ENCODE measurements around the gene GRIFIN.

The GRIFIN gene

DNA sequence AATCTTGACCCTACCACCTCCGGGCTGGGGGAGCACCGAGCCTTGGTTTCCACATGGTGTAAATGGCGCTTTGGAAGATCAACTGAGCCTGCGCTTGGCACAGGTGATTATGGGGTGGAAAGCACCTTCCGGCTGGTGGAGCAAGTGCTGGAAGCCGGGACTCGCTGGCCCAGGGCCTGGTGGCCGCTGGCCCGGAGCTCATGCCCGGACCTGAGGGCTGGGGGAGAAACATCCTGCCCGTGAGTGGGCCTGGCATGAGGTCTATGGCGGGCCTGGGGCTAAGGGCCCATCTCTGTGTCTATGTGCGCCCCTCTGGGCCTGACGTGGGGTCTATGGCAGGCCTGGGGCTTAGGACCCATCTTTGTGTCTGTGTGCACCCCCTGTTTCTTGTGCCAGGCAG lies 29.2 kb upstream of the GRIFIN start:
- Histone ChIP-seq H3K4me1 (ENCODE audit: control insufficient read depth in 2 of 2, insufficient read depth in 2 of 2, low read length in 2 of 2) (peaks cover 2 to 6% of the 10 kb centered on the region in 2 donors), H3K9ac (ENCODE audit: low read depth in 1 of 2, low read length in 2 of 2) (no peak overlapping the region)

DNA sequence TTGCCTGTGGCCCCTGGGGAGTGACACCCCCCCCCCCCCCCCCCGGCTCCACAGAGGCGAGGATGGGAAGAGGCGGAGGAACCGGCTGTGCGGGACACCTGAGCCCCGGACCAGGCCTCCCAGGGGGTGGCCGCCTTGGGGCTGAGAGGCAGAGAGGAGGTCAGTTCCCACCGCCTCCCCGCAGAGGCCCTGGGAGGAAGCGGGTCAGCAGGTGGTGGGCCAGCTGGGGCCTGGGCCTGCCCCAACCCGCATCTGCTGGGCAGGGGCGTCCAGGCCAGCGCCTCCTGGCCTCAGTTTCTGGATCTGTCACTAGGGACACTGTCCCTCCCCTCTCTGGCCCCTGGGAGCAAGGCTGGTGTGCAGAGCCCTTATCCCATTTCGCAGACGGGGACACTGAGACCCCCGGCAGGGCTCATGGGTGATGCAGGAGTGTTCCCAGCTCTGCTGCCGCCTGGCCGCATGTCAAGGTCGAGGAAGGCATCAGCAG lies 28.7 kb upstream of the GRIFIN start:
- Histone ChIP-seq H3K27ac (ENCODE audit: low read depth in 2 of 2, low read length in 2 of 2) (no peak overlapping the region), H3K9ac (ENCODE audit: low read depth in 1 of 2, low read length in 2 of 2) (no peak overlapping the region), H3K27me3 (ENCODE audit: control insufficient read depth in 2 of 2, insufficient read depth in 2 of 2, low read length in 2 of 2) (no peaks in the 10 kb centered on the region), H3K4me3 (ENCODE audit: low read length in 2 of 2) (no peak overlapping the region), H3K9me3 (ENCODE audit: control insufficient read depth in 2 of 2, low read length in 2 of 2) (no peaks in the 10 kb centered on the region), H3K36me3 (ENCODE audit: control insufficient read depth in 2 of 2, insufficient read depth in 2 of 2, low read length in 2 of 2) (no peaks in the 10 kb centered on the region), H3K4me1 (ENCODE audit: control insufficient read depth in 2 of 2, insufficient read depth in 2 of 2, low read length in 2 of 2) (peaks cover 0 to 4% of the 10 kb centered on the region in 2 donors)

More for the DNA sequence above, 29.2 kb upstream of the GRIFIN start:
- Histone ChIP-seq H3K4me3 (ENCODE audit: low read length in 2 of 2) (no peak overlapping the region), H3K27ac (ENCODE audit: low read depth in 2 of 2, low read length in 2 of 2) (no peak overlapping the region), H3K36me3 (ENCODE audit: control insufficient read depth in 2 of 2, insufficient read depth in 2 of 2, low read length in 2 of 2) (no peaks in the 10 kb centered on the region), H3K9me3 (ENCODE audit: control insufficient read depth in 2 of 2, low read length in 2 of 2) (no peaks in the 10 kb centered on the region), H3K27me3 (ENCODE audit: control insufficient read depth in 2 of 2, insufficient read depth in 2 of 2, low read length in 2 of 2) (no peaks in the 10 kb centered on the region)

DNA sequence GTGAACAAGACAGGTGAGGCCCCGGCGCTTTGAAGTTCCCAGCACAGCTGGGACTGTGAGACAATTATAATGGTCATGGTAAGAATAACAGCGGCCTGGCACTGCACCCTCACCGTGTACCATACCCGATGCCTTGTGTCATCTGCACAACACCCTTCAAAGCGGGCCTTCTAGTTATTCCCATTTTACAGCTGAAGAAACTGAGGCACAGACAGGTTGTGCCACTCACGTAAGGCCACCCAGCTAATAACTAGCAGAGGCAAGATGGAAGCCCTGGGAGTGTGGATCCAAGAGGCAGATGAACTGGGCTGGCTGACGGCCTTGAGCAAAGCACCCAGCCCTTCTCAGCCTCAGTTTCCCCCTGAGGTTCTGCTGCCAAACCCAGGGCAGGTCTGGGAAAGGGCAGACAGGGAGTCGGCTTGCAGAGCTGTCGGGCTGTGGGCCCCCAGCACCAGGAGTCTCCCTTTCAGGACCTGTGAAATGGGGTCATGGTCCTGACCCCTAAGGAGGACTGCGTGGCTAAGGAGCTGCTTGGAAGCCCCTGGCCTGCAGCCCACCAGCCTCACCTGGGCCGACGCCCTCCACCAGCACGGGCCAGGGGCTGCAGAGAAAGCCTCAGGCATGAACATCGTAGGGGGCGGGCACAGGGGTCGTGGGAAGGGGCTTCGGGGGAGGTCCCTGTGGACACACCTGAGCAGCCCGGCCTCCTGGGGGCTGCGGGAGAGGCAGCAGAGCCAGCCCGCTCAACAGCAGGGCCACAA lies 28.1 kb upstream of the GRIFIN start:
- Histone ChIP-seq H3K9ac (ENCODE audit: low read depth in 1 of 2, low read length in 2 of 2) (no peak overlapping the region), H3K36me3 (ENCODE audit: control insufficient read depth in 2 of 2, insufficient read depth in 2 of 2, low read length in 2 of 2) (no peaks in the 10 kb centered on the region), H3K27me3 (ENCODE audit: control insufficient read depth in 2 of 2, insufficient read depth in 2 of 2, low read length in 2 of 2) (no peaks in the 10 kb centered on the region), H3K27ac (ENCODE audit: low read depth in 2 of 2, low read length in 2 of 2) (no peak overlapping the region), H3K4me3 (ENCODE audit: low read length in 2 of 2) (no peak overlapping the region), H3K4me1 (ENCODE audit: control insufficient read depth in 2 of 2, insufficient read depth in 2 of 2, low read length in 2 of 2) (peaks cover 0 to 4% of the 10 kb centered on the region in 2 donors), H3K9me3 (ENCODE audit: control insufficient read depth in 2 of 2, low read length in 2 of 2) (no peaks in the 10 kb centered on the region)

DNA sequence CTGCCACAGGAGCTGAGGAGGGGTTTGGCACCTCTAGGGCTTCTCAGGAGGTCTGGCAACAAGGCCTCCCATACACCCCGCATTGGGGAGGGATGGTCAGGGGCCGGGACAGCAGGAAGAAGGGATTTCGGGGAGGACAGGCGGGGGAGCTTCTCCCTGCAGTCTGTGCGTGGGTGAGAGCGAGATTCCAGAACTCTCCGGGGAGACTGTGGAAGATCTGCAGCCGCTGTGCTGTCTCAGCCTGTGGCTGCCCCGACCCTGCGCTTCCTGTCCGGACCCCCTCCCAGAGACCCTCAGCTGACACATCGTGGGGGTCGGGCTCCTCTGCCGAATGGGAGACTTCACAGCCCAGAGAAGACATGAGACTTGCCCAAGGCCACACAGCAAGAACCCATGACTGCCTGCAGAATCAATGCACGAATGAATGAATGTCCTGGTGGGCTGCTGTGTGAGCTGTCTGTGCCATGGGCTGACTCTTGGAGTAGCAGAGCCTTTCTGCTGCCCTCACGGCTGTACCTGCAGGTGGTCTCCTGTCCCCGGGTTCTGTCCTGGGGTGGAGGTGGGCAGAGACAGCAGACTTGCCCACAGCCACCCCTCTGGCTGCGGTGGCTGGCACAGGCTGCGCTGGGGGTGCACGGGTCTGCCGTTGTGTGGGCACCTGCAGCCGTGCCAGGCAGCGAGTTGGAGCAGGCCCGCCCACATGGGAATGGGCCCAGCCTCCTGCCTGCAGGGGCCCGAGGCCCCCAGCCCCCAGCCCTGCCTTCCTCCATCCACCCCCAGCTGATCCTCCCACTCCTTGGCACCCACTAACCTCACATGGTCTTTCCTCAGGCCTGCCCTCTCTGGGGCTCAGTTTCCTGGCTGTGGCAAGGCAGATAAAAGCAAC lies 27.1 kb upstream of the GRIFIN start:
- Histone ChIP-seq H3K4me3 (ENCODE audit: low read length in 2 of 2) (no peak overlapping the region), H3K36me3 (ENCODE audit: control insufficient read depth in 2 of 2, insufficient read depth in 2 of 2, low read length in 2 of 2) (no peaks in the 10 kb centered on the region)

DNA sequence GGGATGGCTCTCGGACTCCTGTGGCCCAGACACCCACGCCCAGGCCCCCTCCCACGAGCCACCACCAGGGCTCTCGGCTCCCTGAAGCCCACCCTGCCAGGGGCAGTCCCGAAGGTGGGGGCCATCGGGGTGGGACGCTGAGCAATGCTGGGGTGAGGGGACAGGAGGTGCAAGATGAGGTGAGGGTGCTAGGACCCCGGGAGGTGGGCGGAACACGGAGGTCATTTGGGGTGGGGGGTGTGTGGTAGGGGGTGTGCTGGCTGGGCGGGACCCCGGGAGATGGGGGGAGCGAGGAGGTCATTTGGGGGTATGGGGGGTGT lies 26.4 kb upstream of the GRIFIN start:
- Histone ChIP-seq H3K4me3 (ENCODE audit: low read length in 2 of 2) (no peak overlapping the region), H3K4me1 (ENCODE audit: control insufficient read depth in 2 of 2, insufficient read depth in 2 of 2, low read length in 2 of 2) (no peaks in the 10 kb centered on the region), H3K36me3 (ENCODE audit: control insufficient read depth in 2 of 2, insufficient read depth in 2 of 2, low read length in 2 of 2) (no peaks in the 10 kb centered on the region), H3K27me3 (ENCODE audit: control insufficient read depth in 2 of 2, insufficient read depth in 2 of 2, low read length in 2 of 2) (no peaks in the 10 kb centered on the region), H3K27ac (ENCODE audit: low read depth in 2 of 2, low read length in 2 of 2) (no peak overlapping the region), H3K9ac (ENCODE audit: low read depth in 1 of 2, low read length in 2 of 2) (no peak overlapping the region), H3K9me3 (ENCODE audit: control insufficient read depth in 2 of 2, low read length in 2 of 2) (no peaks in the 10 kb centered on the region)

More for the DNA sequence above, 27.1 kb upstream of the GRIFIN start:
- no peaks in the 10 kb centered on the region for H3K27me3 ChIP-seq (ENCODE audit: control insufficient read depth in 2 of 2, insufficient read depth in 2 of 2, low read length in 2 of 2)
- H3K9me3 ChIP-seq (ENCODE audit: control insufficient read depth in 2 of 2, low read length in 2 of 2), result no peaks in the 10 kb centered on the region
- H3K9ac ChIP-seq (ENCODE audit: low read depth in 1 of 2, low read length in 2 of 2), result no peak overlapping the region
- no peak overlapping the region for H3K27ac ChIP-seq (ENCODE audit: low read depth in 2 of 2, low read length in 2 of 2)
- peaks cover 0 to 4% of the 10 kb centered on the region in 2 donors for H3K4me1 ChIP-seq (ENCODE audit: control insufficient read depth in 2 of 2, insufficient read depth in 2 of 2, low read length in 2 of 2)

DNA sequence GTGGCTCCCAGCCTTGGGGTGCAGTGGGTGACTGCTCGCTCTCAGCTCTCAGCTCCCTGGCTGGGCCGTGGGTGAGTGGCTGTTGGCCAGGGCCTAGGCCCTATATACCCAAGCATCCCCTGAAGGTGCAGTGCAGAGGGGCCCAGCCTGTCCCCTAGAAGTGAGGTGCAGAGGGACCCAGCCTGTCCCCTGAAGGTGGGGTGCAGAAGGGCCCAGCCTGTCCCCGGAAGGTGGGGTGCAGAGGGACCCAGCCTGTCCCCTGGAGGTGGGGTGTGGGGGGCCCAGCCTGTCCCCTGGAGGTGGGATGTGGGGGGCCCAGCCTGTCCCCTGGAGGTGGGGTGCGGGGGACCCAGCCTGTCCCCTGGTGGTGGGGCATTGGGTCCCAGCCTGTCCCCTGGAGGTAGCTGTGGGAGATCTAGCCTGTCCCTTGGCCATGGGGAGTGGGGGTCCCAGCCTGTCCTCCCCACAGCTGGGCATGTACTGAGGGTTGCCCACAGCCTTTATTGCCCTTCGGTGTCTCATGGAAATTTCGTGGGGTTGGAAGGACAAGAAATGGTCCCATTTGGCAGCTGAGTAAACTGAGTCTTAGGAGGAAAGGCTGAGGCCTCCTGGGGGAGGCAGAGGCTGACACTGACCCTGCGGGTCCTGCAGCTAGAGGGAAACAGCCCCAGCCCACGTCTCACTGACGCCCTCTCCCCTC lies 25.9 kb upstream of the GRIFIN start:
- Histone ChIP-seq H3K4me1 (ENCODE audit: control insufficient read depth in 2 of 2, insufficient read depth in 2 of 2, low read length in 2 of 2) (no peaks in the 10 kb centered on the region), H3K9ac (ENCODE audit: low read depth in 1 of 2, low read length in 2 of 2) (no peak overlapping the region), H3K4me3 (ENCODE audit: low read length in 2 of 2) (no peak overlapping the region), H3K9me3 (ENCODE audit: control insufficient read depth in 2 of 2, low read length in 2 of 2) (no peaks in the 10 kb centered on the region), H3K27ac (ENCODE audit: low read depth in 2 of 2, low read length in 2 of 2) (no peak overlapping the region), H3K27me3 (ENCODE audit: control insufficient read depth in 2 of 2, insufficient read depth in 2 of 2, low read length in 2 of 2) (peaks cover 0 to 2% of the 10 kb centered on the region in 2 donors), H3K36me3 (ENCODE audit: control insufficient read depth in 2 of 2, insufficient read depth in 2 of 2, low read length in 2 of 2) (no peaks in the 10 kb centered on the region)

DNA sequence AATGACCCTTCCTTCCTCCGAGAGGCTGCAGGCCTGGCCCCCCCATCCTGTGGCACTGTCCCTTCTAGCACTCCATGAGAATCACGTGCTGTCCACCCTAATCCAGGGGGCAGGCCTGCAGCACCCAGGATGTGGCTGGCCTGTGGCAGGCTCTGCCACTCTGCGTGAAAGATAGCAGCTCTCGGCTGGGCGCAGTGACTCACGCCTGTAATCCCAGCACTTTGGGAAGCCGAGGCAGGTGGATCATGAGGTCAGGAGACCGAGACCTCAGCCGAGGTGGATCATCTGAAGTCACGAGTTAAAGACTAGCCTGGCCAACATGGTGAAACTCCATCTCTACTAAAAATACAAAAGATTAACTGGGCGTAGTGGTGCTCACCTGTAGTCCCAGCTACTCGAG lies 24.5 kb upstream of the GRIFIN start:
- Histone ChIP-seq H3K27me3 (ENCODE audit: control insufficient read depth in 2 of 2, insufficient read depth in 2 of 2, low read length in 2 of 2) (peaks cover 0 to 3% of the 10 kb centered on the region in 2 donors), H3K9me3 (ENCODE audit: control insufficient read depth in 2 of 2, low read length in 2 of 2) (no peaks in the 10 kb centered on the region), H3K4me1 (ENCODE audit: control insufficient read depth in 2 of 2, insufficient read depth in 2 of 2, low read length in 2 of 2) (peaks cover 0 to under 1% of the 10 kb centered on the region in 2 donors), H3K9ac (ENCODE audit: low read depth in 1 of 2, low read length in 2 of 2) (no peak overlapping the region), H3K36me3 (ENCODE audit: control insufficient read depth in 2 of 2, insufficient read depth in 2 of 2, low read length in 2 of 2) (no peaks in the 10 kb centered on the region), H3K27ac (ENCODE audit: low read depth in 2 of 2, low read length in 2 of 2) (no peak overlapping the region), H3K4me3 (ENCODE audit: low read length in 2 of 2) (no peak overlapping the region)

DNA sequence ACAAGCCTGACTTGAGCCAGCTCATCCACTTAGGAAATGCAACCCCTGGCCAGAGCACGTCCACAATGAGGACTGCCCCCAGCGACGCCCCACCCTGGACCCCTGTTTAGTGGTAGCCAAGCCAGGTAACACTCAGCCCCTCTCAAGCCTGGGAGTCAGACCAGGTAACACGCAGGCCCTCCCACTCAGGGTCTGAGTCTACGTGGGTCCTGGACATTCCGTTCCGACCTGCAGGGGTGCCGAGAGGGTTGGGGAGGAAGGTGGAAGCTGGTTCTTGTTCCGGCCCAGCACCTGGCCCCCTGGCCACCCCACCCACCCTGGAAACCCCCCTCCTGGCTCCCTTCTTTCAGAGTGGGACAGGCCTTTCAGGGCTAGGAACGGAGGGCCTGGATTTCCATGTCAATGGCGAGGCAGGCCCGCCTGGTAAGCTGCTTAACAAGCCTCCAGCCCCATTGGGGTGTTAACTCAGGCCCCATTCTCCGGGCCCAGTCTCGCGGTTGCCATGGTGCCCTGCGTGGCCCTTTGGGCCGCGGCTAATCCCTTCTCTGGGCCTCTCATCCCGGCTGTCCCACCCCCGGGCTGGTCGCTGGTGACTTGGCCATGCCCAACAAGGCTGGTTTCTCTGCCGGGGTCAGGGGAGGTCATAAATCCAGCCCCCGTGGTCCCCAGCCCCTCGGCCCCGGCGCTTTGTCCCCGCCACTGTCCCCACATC lies 23.7 kb upstream of the GRIFIN start:
- Histone ChIP-seq H3K4me1 (ENCODE audit: control insufficient read depth in 2 of 2, insufficient read depth in 2 of 2, low read length in 2 of 2) (peaks cover 0 to 3% of the 10 kb centered on the region in 2 donors), H3K9me3 (ENCODE audit: control insufficient read depth in 2 of 2, low read length in 2 of 2) (no peaks in the 10 kb centered on the region), H3K9ac (ENCODE audit: low read depth in 1 of 2, low read length in 2 of 2) (no peak overlapping the region), H3K27ac (ENCODE audit: low read depth in 2 of 2, low read length in 2 of 2) (no peak overlapping the region), H3K4me3 (ENCODE audit: low read length in 2 of 2) (no peak overlapping the region), H3K36me3 (ENCODE audit: control insufficient read depth in 2 of 2, insufficient read depth in 2 of 2, low read length in 2 of 2) (no peaks in the 10 kb centered on the region), H3K27me3 (ENCODE audit: control insufficient read depth in 2 of 2, insufficient read depth in 2 of 2, low read length in 2 of 2) (peaks cover 0 to 3% of the 10 kb centered on the region in 2 donors)

DNA sequence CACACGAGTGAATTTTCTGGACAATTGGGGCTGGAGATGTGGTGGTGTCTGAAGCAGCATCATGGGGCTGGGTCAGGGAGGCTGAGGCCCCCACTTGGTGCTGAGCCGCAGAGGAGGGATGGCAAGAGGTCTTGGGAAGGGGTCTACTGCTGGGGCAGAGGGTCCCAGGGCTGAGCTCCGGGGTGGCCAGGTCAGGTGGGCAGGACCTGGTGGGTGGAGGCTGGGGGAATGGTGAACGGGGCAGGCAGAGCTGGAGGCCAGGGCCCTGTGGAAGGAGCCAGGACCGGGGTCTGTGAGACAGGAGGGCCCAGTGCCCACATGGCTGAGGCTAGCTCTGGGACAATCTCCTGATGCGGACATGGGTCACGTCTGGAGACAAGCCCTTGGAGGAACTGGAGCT lies 23.0 kb upstream of the GRIFIN start:
- Histone ChIP-seq H3K27me3 (ENCODE audit: control insufficient read depth in 2 of 2, insufficient read depth in 2 of 2, low read length in 2 of 2) (peaks cover 0 to 3% of the 10 kb centered on the region in 2 donors), H3K9ac (ENCODE audit: low read depth in 1 of 2, low read length in 2 of 2) (no peak overlapping the region), H3K4me3 (ENCODE audit: low read length in 2 of 2) (no peak overlapping the region), H3K4me1 (ENCODE audit: control insufficient read depth in 2 of 2, insufficient read depth in 2 of 2, low read length in 2 of 2) (peaks cover 2 to 10% of the 10 kb centered on the region in 2 donors), H3K27ac (ENCODE audit: low read depth in 2 of 2, low read length in 2 of 2) (no peak overlapping the region), H3K36me3 (ENCODE audit: control insufficient read depth in 2 of 2, insufficient read depth in 2 of 2, low read length in 2 of 2) (no peaks in the 10 kb centered on the region), H3K9me3 (ENCODE audit: control insufficient read depth in 2 of 2, low read length in 2 of 2) (no peaks in the 10 kb centered on the region)
